Epidermal melanocyte (primary cell): ENCODE measurements around the gene ASPG.

Source experiments
- DNase-seq: peaks from one replicate; pipeline ENCODE4 v3.0.0; 2011; ENCODE audit warnings: low spot score; ENCODE audit not compliant: insufficient read length

ASPG gene

GRCh38 chr14:104116288-104116755 lies 30.8 kb downstream of the ASPG start:
- DNase-seq: no peak

DNA sequence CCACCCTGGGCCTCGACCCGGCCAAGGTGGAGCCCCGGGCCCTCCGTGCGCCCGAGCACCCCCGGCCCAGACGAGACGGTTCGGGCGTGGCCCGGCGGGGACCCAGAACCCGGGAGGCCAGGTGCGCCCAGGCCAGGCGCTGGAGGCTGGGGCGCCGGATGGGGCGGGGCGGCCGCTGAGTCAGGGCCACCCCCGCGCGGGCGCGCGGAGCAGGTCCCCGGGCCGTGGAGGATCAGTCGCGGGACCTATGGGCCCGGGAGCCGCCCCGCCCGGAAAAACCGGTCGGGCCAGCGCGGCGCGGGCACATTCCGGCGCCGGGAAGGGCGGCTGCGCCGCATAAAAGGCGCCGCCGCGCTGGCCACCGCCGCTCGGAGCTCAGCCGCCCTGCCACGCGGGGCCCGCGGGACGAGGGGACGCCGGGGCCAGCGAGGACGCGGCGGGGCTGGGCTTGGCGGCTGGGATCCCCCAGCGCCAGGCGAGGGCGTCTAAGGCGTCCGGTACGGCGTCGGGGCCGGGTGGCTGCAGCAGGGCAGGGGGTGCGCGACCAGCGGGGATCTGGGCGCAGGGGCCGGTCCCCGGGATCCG lies 31.3 kb downstream of the ASPG start:
- DNase-seq: no peak

DNA sequence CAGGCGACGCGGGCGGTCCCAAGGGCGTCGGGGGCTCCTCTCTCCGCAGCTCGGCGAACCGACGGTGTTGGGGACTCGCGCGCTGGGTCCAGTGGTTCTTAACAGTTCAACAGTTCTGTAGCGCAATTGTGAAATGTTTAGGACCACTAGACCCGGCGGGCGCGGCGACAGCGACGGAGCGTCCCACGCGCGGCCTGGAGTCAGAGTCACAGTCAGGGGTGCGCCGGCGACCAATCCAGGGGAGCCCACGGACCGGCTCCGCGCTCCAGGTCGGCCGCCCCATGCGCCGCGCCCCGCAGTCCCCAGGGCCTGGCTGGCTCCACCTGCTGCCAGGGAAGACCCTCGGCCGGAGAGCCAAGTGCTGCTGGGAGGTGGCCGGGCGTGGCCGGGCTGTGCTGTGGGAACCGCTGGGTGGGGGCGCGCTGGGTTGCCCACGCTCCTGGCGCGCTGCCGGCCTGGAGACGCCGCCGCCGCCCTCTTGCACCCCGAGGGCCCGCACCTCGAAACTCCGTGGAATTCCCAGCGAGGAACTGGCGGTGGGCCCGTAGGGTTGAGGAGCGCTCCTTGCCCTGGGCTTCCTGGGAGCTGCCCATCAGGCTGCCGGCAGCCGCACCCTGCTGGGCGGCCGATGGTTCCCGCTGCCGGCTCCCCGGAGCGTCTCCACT lies 32.0 kb downstream of the ASPG start:
- DNase-seq: no peak

DNA sequence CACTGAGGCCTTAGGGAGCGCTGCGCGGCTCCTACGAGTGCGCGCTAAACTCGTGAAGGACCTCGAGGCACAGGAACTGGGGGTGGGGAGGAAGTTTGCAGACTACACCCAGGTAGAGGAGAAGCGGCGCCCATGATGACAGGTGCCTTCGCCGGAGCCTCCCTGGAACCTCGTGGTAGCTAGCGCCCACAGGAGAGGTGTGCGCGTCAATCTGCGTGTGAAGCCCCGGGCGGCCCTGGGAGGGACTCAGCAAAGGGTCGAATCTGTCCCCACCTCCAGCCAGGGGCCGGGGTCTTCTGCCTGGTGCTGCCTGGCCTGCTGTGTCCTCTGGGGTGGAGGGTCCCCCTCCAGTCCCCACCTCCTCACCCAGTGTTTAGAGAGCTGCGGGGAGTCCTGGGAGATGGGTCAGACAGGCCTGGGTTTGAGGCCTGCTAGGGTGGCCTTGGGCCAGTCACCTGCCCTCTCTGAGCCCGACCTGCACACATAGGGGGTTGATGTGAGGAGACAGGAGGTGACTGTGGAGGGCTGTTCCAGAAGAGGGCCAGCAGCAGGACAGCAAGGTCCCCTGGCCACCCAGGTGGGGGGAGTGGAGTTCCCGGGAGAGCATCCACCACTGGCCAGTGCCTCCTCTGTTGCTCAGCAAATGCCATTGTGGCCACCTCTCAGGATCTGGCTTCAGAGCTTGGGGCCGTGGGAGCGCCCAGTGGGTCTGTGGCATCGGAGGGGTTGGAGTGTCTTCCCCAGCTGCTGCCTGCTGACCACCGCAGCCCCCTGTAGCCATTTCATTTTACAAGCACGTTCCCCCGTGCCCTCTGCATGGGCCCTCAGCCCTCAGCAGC lies 32.7 kb downstream of the ASPG start:
- no peak for DNase-seq

DNA sequence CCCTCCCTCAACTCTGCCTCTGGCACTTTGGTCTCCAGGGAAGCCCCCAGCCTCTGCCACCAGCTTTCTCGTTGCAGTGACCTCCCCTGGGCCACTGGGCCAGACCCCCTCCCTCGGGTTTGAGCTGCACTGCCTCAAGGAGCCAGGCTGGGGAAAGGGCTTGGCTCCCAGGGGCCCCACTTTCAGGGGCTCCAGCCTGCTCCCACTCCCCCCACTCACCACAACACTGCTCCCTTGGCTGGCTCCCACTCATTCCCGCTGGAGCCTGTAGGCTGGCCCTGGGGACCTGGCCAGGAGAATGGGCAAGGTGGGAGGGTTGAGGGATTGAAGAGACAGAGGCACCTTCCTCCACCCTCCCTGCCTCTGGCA lies 33.6 kb downstream of the ASPG start:
- no peak for DNase-seq

GRCh38 chr14:104119488-104120251 lies 34.2 kb downstream of the ASPG start:
- DNase-seq: no peak

DNA sequence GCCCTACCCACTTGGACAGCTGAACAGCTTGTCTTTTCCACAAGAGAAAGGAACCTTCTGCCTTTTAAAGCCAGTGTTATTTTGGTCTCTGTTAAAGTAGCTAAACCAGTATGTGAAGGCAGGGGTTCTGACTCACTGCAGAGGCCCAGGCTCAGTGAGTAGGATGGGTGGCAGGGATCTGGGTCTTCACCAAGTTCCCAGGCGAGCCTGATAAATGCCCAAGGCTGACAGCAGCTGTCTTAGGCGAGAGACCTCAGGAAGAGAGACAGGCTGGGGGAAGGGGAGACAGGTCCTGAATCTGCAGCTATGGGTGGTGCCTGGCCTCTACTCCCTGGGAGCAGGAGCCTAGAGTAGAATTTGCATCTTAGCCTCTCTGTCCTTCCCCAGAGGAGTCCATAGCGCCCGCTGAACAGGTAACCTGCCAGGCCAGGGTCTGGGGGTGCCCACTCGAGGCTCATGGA lies 34.8 kb downstream of the ASPG start:
- no peak for DNase-seq

- DNase-seq: no peak
These were observed 35.6 kb downstream of the ASPG start for GRCh38 chr14:104121142-104121541.

GRCh38 chr14:104123879-104124278 lies 38.4 kb downstream of the ASPG start:
- DNase-seq: no peak

- DNase-seq: no peak
These were observed 39.5 kb downstream of the ASPG start for GRCh38 chr14:104125011-104125410.

- DNase-seq: no peak
These were observed 41.3 kb downstream of the ASPG start for GRCh38 chr14:104126753-104127152.

DNA sequence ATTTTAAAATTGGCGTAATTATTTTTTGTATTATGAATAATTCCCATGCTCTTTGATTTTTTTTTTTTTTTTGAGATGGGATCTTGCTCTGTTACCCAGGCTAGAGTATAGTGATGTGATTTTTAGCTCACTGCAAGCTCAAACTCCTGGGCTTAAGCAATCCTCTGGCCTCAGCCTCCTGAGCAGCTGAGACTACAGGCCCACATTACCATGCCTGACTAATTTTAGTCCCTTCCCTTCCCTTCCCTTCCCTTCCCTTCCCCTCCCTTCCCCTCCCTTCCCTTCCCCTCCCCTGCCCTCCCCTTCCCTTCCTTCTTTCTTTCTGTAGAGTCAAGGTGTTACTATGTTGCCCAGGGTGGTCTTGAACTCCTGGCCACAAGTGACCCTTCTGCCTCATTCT lies 43.5 kb downstream of the ASPG start:
- no peak for DNase-seq

DNA sequence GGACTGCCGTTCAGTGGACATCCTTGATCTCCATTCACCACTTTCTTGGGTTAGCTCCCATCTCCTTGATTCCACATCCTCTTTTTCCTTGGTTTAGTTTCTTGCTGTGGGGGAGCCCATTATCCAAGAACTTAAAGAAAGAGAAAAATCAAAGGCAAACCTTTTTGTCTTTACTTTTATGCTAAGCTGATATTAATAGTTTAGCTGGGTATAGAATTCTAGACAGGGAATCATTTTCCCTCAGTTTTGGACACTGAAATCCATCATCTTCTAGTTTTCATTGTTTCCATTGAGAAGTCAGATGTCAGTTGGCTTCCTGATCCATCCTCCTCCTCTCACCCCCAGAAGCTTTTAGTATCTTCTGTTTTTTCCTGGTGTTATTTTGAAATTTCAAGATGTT lies 44.1 kb downstream of the ASPG start:
- no peak for DNase-seq

DNA sequence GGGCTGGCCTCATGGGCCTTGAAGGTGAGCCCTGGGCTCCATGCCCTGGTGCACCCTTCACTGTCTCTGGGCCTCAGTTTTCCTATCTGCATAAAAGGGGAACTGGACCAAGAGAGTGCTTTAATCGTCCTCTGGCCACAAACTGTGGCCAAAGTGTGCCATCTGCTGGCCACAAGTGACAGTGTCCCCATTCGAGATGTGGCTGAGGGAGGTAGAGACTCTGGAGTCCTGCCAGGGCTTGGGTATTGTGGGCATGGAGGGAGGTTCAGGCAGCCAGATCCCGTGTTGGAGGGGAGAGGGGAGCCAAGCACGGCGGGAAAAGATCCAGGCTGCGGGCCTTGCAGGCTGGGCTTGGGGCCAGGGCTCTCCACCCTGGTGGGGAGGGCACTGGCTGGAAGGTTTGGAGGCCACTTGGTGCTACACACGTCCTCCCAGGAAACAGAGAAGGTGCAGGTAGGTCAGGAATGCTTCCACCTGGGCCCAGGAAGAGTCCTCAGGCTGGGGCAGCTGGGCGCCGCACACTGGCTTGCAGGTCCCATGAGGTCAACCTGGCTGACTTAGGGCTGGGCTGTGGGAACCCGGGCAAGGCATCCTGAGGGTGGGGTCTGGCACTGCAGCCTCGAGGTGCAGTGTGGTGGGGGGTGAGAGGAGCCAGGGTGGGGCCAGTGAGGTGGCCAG lies 45.6 kb downstream of the ASPG start:
- DNase-seq: no peak

- no peak for DNase-seq
These were observed 46.6 kb downstream of the ASPG start for GRCh38 chr14:104131968-104132732.

GRCh38 chr14:104132981-104133380 lies 47.5 kb downstream of the ASPG start:
- DNase-seq: no peak

GRCh38 chr14:104133496-104133895 lies 48.0 kb downstream of the ASPG start:
- DNase-seq: no peak

GRCh38 chr14:104134061-104134965 lies 48.8 kb downstream of the ASPG start:
- DNase-seq: no peak
